Transverse colon (tissue), 4 donors: Measurements from ENCODE around the gene SUCLG1. TPM values are rescaled to one million over a fixed set of nuclear protein-coding genes. Genes with fewer than 3 reads are reported as not detected.

ENCODE experiments used
- DNase-seq: peaks from one replicate; pipeline ENCODE4 v3.0.0-alpha.2; 2019
- H3K27ac ChIP-seq, 4 donors: fragments of 200-600 bp; sonication (generic); 2 replicates each; pipeline ENCODE4 v1.5.1; 2016 to 2018; ENCODE audit warnings: inconsistent platforms in 4 of 4
- H3K27me3 ChIP-seq: fragments of 200-600 bp; sonication (generic); 2 replicates; pipeline ENCODE4 v1.5.1; 2017; ENCODE audit warnings: inconsistent platforms
- H3K36me3 ChIP-seq, 4 donors: fragments of 200-600 bp; sonication (generic); 2 replicates each; pipeline ENCODE4 v1.5.1; 2017 to 2019; ENCODE audit warnings: inconsistent platforms in 4 of 4
- H3K4me1 ChIP-seq, 4 donors: fragments of 200-600 bp; sonication (generic); 2 replicates each; pipeline ENCODE4 v1.5.1; 2017 to 2020; ENCODE audit warnings: inconsistent platforms in 4 of 4
- H3K4me3 ChIP-seq, 4 donors: fragments of 200-600 bp; sonication (generic); 1 replicate in 1 of 4; 2 replicates in 3 of 4; pipeline versions ENCODE4 v1.5.1 to v1.6.1; 2017 to 2019; ENCODE audit warnings: inconsistent platforms in 4 of 4
- H3K9me3 ChIP-seq, 2 donors: fragments of 200-600 bp; sonication (generic); 2 replicates each; pipeline ENCODE4 v1.5.1; 2017 to 2019; ENCODE audit warnings: inconsistent platforms in 2 of 2
- EP300 ChIP-seq: sonication (generic); formaldehyde crosslinking; IDR thresholded peaks from one replicate; pipeline ENCODE4 v1.6.1; 2017; ENCODE audit warnings: antibody characterized with exemption, low read depth
- POLR2A ChIP-seq: fragments of 450-650 bp; IDR thresholded peaks from one replicate; pipeline ENCODE4 v1.6.1; 2016; ENCODE audit warnings: antibody characterized with exemption, mild to moderate bottlenecking, moderate library complexity
- POLR2AphosphoS5 ChIP-seq, 3 donors: sonication (generic); formaldehyde crosslinking; IDR thresholded peaks; one replicate each; pipeline ENCODE4 v1.6.1; 2016; ENCODE audit warnings: antibody characterized with exemption in 3 of 3
- WGBS, 2 donors: methylation state at CpG; one replicate each; pipeline ENCODE4 v1.1.5; 2018; ENCODE audit warnings: low coverage in 1 of 2; 5-methylcytosine and 5-hydroxymethylcytosine counted together
- in situ Hi-C, 4 donors: fragments of 200-750 bp; cut with MboI; loops; one replicate each; pipeline versions ENCODE4 v1.15.0 to v1.15.1; 2017; ENCODE audit warnings: low sequenced_read_pairs in 3 of 4, low pct_ligation_motif_present in 1 of 4, low pct_unique_long_range_greater_than_20kb in 1 of 4
- intact Hi-C: fragments of 100-400 bp; cut with DNase I; formaldehyde crosslinking; loops from one replicate; pipeline ENCODE4 v1.15.1; 2023; ENCODE audit warnings: low total_unique reads
- total RNA-seq, 4 donors: library from RNA; depleted of rRNA; stranded (reverse); fragments of >200 nt; gene quantifications; one replicate each; pipeline ENCODE4 v1.1.0, GENCODE V29; 2016
- TF ChIP-seq, protein P1 (sequence below), 5 experiments: fragments of 200-600 bp in 3 of 5; fragments of 450-650 bp in 2 of 5; sonication (generic) in 3 of 5; IDR thresholded peaks; 1 replicate in 2 of 5; 2 replicates in 3 of 5; pipeline ENCODE4 v1.5.1; 2016 to 2017; ENCODE audit warnings: antibody characterized with exemption in 5 of 5, inconsistent platforms in 3 of 5, mild to moderate bottlenecking in 2 of 5, moderate library complexity in 1 of 5

SUCLG1 gene
- total RNA-seq, 4 donors from 2014 or later: 55.4 to 199 (median 127) TPM

DNA sequence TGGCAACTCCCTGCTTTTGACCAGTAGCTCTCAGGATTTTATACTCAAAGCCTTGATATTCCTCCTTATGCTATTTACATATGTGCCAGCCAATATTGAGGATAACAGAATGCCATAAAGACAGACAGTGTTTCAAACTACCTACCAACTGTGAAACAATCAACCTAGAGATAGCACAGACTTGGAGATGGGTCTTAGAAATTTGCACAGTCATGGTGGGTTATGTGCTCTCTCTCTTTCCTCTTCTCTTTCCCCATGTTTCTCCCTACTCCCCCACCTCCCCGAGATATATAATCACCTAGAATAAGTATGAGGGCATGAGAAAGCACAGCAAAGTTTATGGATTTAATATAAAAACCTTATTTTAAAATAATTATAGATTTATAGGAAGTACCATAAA, 24.2 kb upstream of the SUCLG1 start:
- DNase-seq: no peak
- Histone ChIP-seq H3K4me3 (no peak overlapping the region), H3K4me1 (peaks cover 6 to 31% (median 14%) of the 10 kb centered on the region in 4 donors), H3K27ac (no peak overlapping the region), H3K36me3 (no peaks in the 10 kb centered on the region), H3K9me3 (no peaks in the 10 kb centered on the region), H3K27me3 (no peaks in the 10 kb centered on the region)
- in situ Hi-C loops (loop anchor here in 1 of 4 donors (25.0 kb wide), 1 partner anchor 379 kb away; no protein-coding TSS in a partner anchor), intact Hi-C loops (no loop called here)
- 81% methylated on average over 1 of the region's 1 CpG; no CpG with 5 or more reads in 1 of the 2 donors for whole genome bisulfite sequencing, 2 donors
- no peak for TF ChIP-seq POLR2A
- no peak for TF ChIP-seq POLR2AphosphoS5 (IDR thresholded peaks at IDR 0.05)
- TF ChIP-seq, protein P1, sequence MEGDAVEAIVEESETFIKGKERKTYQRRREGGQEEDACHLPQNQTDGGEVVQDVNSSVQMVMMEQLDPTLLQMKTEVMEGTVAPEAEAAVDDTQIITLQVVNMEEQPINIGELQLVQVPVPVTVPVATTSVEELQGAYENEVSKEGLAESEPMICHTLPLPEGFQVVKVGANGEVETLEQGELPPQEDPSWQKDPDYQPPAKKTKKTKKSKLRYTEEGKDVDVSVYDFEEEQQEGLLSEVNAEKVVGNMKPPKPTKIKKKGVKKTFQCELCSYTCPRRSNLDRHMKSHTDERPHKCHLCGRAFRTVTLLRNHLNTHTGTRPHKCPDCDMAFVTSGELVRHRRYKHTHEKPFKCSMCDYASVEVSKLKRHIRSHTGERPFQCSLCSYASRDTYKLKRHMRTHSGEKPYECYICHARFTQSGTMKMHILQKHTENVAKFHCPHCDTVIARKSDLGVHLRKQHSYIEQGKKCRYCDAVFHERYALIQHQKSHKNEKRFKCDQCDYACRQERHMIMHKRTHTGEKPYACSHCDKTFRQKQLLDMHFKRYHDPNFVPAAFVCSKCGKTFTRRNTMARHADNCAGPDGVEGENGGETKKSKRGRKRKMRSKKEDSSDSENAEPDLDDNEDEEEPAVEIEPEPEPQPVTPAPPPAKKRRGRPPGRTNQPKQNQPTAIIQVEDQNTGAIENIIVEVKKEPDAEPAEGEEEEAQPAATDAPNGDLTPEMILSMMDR (IDR thresholded peaks at IDR 0.05): no peak
- TF ChIP-seq EP300: no peak

DNA sequence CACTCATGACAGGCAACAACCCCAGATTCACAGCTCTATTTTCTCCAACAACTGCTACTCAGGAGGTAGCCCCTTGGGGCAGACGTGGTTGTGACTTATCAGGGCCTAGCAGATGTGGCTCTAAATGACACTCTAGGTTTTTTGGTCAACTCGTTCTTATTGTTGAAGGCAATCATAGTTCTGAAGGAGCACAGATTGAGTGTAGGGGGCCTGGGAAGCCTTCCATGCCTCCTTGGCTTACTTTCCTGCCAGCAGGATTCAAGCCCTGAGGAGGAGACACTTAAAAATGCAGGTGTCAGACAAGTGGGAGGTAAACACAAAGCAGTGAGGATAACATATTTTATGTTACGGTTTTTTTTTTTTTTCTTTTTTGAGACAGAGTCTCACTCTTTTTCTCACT, 23.5 kb upstream of the SUCLG1 start:
- Histone ChIP-seq H3K4me1 (peaks cover 5 to 27% (median 11%) of the 10 kb centered on the region in 4 donors), H3K4me3 (no peak overlapping the region), H3K27ac (no peak overlapping the region), H3K9me3 (peaks cover 0 to 2% of the 10 kb centered on the region in 2 donors), H3K27me3 (no peaks in the 10 kb centered on the region), H3K36me3 (no peaks in the 10 kb centered on the region)
- DNase-seq: no peak
- 63 to 75% methylated on average over 2 to 3 of the region's 3 CpGs for WGBS, 2 donors
- intact Hi-C loops: no loop called here
- TF ChIP-seq POLR2A: no peak
- no peak for TF ChIP-seq EP300
- no peak for TF ChIP-seq POLR2AphosphoS5 (IDR thresholded peaks at IDR 0.05)
- TF ChIP-seq, protein P1 (IDR thresholded peaks at IDR 0.05): no peak
- in situ Hi-C loops: loop anchor here in 1 of 4 donors (25.0 kb wide), 1 partner anchor 380 kb away; no protein-coding TSS in a partner anchor

DNA sequence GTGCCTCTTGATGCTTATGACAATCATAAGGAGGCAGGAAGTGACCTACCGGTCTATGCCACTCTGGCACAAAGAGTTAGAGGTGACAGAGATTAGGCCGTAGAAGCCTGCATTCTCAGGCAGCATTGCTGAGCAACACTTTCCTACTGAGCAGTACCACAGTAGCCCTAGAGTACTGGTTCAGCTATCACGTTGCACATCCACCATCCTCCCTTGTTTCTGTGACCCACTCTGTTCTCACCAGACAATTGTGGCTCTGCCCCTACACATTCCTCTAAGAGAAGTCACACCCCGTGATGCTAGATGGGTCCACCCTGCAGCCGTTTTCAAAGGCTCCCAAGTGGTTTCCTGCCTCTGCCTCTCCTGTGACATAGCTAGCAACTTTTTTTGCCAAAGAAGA, 22.6 kb upstream of the SUCLG1 start:
- Histone ChIP-seq H3K27ac (no peak overlapping the region), H3K27me3 (no peaks in the 10 kb centered on the region), H3K4me3 (no peak overlapping the region), H3K4me1 (peaks cover 0 to 18% (median 4%) of the 10 kb centered on the region in 4 donors), H3K36me3 (no peaks in the 10 kb centered on the region), H3K9me3 (peaks cover 8 to 11% of the 10 kb centered on the region in 2 donors)
- no peak for DNase-seq
- intact Hi-C loops: no loop called here
- 48 to 62% methylated on average over 2 to 5 of the region's 5 CpGs for WGBS, 2 donors
- no peak for TF ChIP-seq POLR2A
- TF ChIP-seq POLR2AphosphoS5 (IDR thresholded peaks at IDR 0.05): no peak
- TF ChIP-seq EP300: no peak
- TF ChIP-seq, protein P1 (IDR thresholded peaks at IDR 0.05): no peak
- in situ Hi-C loops: loop anchor here in 1 of 4 donors (25.0 kb wide), 1 partner anchor 381 kb away; no protein-coding TSS in a partner anchor

DNA sequence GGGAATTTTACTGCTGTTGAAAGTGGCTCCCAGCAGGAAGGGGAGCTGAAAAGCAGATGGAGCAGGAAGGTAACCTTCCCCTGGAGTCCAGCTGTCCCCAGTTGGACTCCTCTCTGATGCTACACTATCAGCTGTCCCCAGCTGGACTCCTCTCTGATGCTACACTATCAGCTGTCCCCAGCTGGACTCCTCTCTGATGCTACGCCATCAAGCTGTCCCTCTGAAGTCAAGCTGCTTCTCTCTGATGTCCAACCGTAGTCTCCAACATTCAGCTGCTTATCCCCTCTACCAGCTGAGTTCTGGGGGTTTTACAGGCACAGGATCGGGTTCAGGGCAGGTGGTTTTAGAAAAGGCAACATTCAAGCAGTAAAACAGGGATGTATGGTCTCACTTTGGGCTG, 19.8 kb upstream of the SUCLG1 start:
- in situ Hi-C loops: loop anchor here in 1 of 4 donors (25.0 kb wide), 1 partner anchor 383 kb away; no protein-coding TSS in a partner anchor
- Histone ChIP-seq H3K9me3 (peaks cover 8 to 19% of the 10 kb centered on the region in 2 donors), H3K4me1 (no peaks in the 10 kb centered on the region), H3K4me3 (no peak overlapping the region), H3K27ac (no peak overlapping the region), H3K36me3 (no peaks in the 10 kb centered on the region), H3K27me3 (no peaks in the 10 kb centered on the region)
- 80 to 92% methylated on average over 1 to 3 of the region's 3 CpGs for WGBS, 2 donors
- no peak for DNase-seq
- TF ChIP-seq POLR2AphosphoS5 (IDR thresholded peaks at IDR 0.05): no peak
- no peak for TF ChIP-seq EP300
- TF ChIP-seq POLR2A: no peak
- TF ChIP-seq, protein P1 (IDR thresholded peaks at IDR 0.05): no peak
- intact Hi-C loops: no loop called here
